Measurements from ENCODE around the gene FLII.

DNA sequence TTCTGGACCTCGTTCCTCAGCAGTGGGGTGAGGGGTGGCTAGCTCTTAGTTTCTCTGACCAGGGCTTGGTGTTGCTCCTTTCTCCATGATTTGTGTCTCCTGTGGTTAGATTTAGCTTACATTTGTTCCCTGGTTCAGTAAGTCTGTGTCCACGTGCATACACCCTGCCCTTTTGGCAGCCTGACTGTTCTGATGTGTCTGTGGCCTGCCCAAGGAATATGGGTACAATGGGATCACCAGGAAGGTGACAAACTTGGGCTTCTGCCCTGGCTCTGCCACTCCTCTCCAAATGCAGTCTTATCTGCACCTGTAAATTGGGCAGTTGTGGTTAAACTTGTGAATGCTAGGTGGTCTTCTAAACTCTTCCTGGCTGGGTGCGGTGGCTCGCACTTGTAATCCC is 57.4 kb downstream of the FLII start:
- TF ChIP-seq POLR2A (IDR thresholded peaks at IDR 0.05) = no peak
- TF ChIP-seq, protein P1, sequence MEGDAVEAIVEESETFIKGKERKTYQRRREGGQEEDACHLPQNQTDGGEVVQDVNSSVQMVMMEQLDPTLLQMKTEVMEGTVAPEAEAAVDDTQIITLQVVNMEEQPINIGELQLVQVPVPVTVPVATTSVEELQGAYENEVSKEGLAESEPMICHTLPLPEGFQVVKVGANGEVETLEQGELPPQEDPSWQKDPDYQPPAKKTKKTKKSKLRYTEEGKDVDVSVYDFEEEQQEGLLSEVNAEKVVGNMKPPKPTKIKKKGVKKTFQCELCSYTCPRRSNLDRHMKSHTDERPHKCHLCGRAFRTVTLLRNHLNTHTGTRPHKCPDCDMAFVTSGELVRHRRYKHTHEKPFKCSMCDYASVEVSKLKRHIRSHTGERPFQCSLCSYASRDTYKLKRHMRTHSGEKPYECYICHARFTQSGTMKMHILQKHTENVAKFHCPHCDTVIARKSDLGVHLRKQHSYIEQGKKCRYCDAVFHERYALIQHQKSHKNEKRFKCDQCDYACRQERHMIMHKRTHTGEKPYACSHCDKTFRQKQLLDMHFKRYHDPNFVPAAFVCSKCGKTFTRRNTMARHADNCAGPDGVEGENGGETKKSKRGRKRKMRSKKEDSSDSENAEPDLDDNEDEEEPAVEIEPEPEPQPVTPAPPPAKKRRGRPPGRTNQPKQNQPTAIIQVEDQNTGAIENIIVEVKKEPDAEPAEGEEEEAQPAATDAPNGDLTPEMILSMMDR (IDR thresholded peaks at IDR 0.05) = no peak

Data from vagina (tissue), 2 donors.